Panc1 (cell line): Measurements from ENCODE around the gene MFSD12. TPM values are rescaled to one million over a fixed set of nuclear protein-coding genes. Genes with fewer than 3 reads are reported as not detected.
A peak's percentile ranks its signal among the peaks of the same experiment; 100 is the strongest.
"Not testable (repeated sequence)": the region's sequence is repeated elsewhere in the genome, so short reads cannot be mapped to it uniquely, and the experiment has no call there.

Experiments
- ATAC-seq: fragments of 200-7000 bp; cut with Tn5 transposase; 2 replicates; pipeline ENCODE4 v1.9.1; 2020; ENCODE audit warnings: mild to moderate bottlenecking, moderate library complexity
- BruUV-seq: library from RNA; stranded (reverse); fragments of 400-500 nt; replicated peaks from 2 replicates; lab custom pipeline; 2021; lab: Mats Ljungman, UMichigan
- CTCF ChIA-PET: fragments of 300-600 bp; sonication (Branson Sonifier 250); formaldehyde crosslinking; loops from one replicate; lab custom pipeline; 2022; ENCODE audit warnings: antibody characterized with exemption; lab: Charles Lee
- POLR2A ChIA-PET: fragments of 300-600 bp; sonication (Branson Sonifier 250); formaldehyde crosslinking; loops from one replicate; lab custom pipeline; 2022; ENCODE audit warnings: antibody characterized with exemption; lab: Charles Lee
- DNase-seq: peaks from one replicate; pipeline ENCODE4 v3.0.0-alpha.2; 2010; ENCODE audit warnings: low read depth, low spot score
- H3K27ac ChIP-seq: 2 replicates; pipeline ENCODE4 v1.5.1; 2011; ENCODE audit warnings: mild to moderate bottlenecking, low read length, inconsistent platforms
- H3K27me3 ChIP-seq: fragments of 200-500 bp; sonication (Bioruptor generic); 2 replicates; pipeline ENCODE4 v1.6.0; 2014; ENCODE audit warnings: low read length, inconsistent platforms; ENCODE audit not compliant: control insufficient read depth, insufficient read depth
- H3K36me3 ChIP-seq: fragments of 200-500 bp; sonication (Bioruptor generic); 2 replicates; pipeline ENCODE4 v1.5.1; 2014; ENCODE audit warnings: inconsistent platforms, mild to moderate bottlenecking, low read length, moderate library complexity; ENCODE audit not compliant: control insufficient read depth, insufficient read depth
- H3K4me1 ChIP-seq: 2 replicates; pipeline ENCODE4 v1.5.1; 2011; ENCODE audit warnings: inconsistent platforms, mild to moderate bottlenecking, low read length, moderate library complexity; ENCODE audit not compliant: control insufficient read depth, insufficient read depth
- H3K4me3 ChIP-seq, 2 experiments: 2 replicates each; pipeline ENCODE4 v1.5.1; 2011 to 2012; ENCODE audit warnings: low read depth in 2 of 2, low read length in 2 of 2, mild to moderate bottlenecking in 2 of 2, inconsistent platforms in 1 of 2, moderate library complexity in 1 of 2
- H3K9me3 ChIP-seq: fragments of 200-500 bp; sonication (Bioruptor generic); 2 replicates; pipeline ENCODE4 v1.5.1; 2014; ENCODE audit warnings: low read depth, mild to moderate bottlenecking, inconsistent platforms, low read length, moderate library complexity; ENCODE audit not compliant: control insufficient read depth, insufficient read depth
- CTCF ChIP-seq: fragments of 450-650 bp; IDR thresholded peaks from 2 replicates; pipeline ENCODE4 v1.5.1; 2017; ENCODE audit warnings: mild to moderate bottlenecking
- SIN3A ChIP-seq: IDR thresholded peaks from 2 replicates; pipeline ENCODE4 v1.6.1; 2012; ENCODE audit warnings: low read depth, mild to moderate bottlenecking, low read length, moderate library complexity, borderline replicate concordance; ENCODE audit not compliant: insufficient read depth
- TCF7L2 ChIP-seq: IDR thresholded peaks from 2 replicates; pipeline ENCODE4 v1.6.1; 2011; ENCODE audit warnings: mild to moderate bottlenecking, low read depth, low read length, inconsistent platforms
- in situ Hi-C: cut with HindIII; loops from 2 replicates; pipeline ENCODE4 v1.10.0; 2016; ENCODE audit warnings: low sequenced_read_pairs, low pct_unique_long_range_greater_than_20kb
- intact Hi-C: fragments of 100-400 bp; cut with micrococcal nuclease; formaldehyde crosslinking; loops from one replicate; pipeline ENCODE4 v1.10.0; 2022; ENCODE audit not compliant: unreplicated experiment
- total RNA-seq: library from RNA; stranded (reverse); gene quantifications from one replicate; pipeline ENCODE4 v1.2.1, GENCODE V29; 2021; ENCODE audit not compliant: unreplicated experiment
- TF ChIP-seq, protein P1 (sequence below), 2 experiments: IDR thresholded peaks; 2 replicates each; pipeline ENCODE4 v1.6.1; 2011 to 2012; ENCODE audit warnings: low read depth in 2 of 2, control low read depth in 1 of 2, low read length in 1 of 2, mild to moderate bottlenecking in 1 of 2, moderate library complexity in 1 of 2; ENCODE audit not compliant: insufficient read depth in 1 of 2

MFSD12 gene
- total RNA-seq, 1 experiment from 2014 or later, result 98.8 TPM

DNA sequence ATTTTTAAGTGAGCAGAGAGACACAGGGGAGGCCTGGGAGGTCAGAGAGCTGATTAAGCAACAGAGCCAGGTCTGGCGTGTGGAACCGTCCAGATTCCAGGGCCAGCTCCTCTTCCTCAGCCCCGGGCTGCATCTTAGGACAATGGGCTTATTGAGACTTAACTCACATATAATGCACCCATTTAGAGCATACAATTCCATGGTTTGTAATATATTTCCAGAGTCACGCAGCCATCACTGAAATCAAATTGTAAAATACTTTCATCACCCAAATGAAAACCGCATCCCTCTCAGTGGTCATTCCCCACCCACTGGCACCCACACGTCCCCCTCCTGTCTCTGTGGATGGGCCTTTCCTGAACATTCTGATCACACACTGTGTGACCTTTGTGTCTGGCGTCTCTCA, 13.2 kb upstream of the MFSD12 start:
- Histone ChIP-seq H3K27me3 (no peaks in the 10 kb centered on the region), H3K27ac (no peak overlapping the region), H3K9me3 (no peaks in the 10 kb centered on the region), H3K36me3 (peaks cover 4% of the 10 kb centered on the region; the same call in 1 of the 2 replicates), H3K4me1 (peaks cover 4% of the 10 kb centered on the region; the same call in 1 of the 2 replicates), H3K4me3 (no peak overlapping the region)
- BruUV-seq, result TSS peak; percentile 60
- in situ Hi-C loops (no loop called here), intact Hi-C loops (no loop called here)
- CTCF ChIA-PET, result no interaction called here
- no peak for TF ChIP-seq TCF7L2
- TF ChIP-seq, protein P1, sequence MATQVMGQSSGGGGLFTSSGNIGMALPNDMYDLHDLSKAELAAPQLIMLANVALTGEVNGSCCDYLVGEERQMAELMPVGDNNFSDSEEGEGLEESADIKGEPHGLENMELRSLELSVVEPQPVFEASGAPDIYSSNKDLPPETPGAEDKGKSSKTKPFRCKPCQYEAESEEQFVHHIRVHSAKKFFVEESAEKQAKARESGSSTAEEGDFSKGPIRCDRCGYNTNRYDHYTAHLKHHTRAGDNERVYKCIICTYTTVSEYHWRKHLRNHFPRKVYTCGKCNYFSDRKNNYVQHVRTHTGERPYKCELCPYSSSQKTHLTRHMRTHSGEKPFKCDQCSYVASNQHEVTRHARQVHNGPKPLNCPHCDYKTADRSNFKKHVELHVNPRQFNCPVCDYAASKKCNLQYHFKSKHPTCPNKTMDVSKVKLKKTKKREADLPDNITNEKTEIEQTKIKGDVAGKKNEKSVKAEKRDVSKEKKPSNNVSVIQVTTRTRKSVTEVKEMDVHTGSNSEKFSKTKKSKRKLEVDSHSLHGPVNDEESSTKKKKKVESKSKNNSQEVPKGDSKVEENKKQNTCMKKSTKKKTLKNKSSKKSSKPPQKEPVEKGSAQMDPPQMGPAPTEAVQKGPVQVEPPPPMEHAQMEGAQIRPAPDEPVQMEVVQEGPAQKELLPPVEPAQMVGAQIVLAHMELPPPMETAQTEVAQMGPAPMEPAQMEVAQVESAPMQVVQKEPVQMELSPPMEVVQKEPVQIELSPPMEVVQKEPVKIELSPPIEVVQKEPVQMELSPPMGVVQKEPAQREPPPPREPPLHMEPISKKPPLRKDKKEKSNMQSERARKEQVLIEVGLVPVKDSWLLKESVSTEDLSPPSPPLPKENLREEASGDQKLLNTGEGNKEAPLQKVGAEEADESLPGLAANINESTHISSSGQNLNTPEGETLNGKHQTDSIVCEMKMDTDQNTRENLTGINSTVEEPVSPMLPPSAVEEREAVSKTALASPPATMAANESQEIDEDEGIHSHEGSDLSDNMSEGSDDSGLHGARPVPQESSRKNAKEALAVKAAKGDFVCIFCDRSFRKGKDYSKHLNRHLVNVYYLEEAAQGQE (IDR thresholded peaks at IDR 0.05; ENCODE audit: insufficient read depth in 1 of 2, low read depth in 2 of 2, low read length in 1 of 2), result no peak
- no peak for TF ChIP-seq CTCF
- no peak for DNase-seq
- POLR2A ChIA-PET, result no interaction called here
- ATAC-seq, result no peak

DNA sequence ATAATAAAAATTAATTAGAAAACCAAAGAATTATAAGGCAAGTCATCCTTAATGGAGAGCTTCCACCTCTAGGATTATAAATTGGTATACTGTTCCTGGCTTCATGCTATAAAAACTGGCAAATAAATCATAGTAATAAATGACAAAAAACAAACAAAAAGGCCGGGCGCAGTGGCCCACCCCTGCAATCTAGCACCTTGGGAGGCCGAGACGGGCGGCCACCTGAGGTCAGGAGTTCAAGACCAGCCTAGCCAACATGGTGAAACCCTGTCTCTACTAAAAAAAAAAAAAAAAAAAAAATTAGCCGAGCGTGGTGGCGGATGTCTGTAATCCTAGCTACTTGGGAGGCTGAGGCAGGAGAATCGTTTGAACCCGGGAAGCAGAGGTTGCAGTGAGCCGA, 12.7 kb upstream of the MFSD12 start:
- in situ Hi-C loops, H3K27me3 ChIP-seq, CTCF ChIA-PET, H3K4me3 ChIP-seq, H3K36me3 ChIP-seq, intact Hi-C loops, DNase-seq, H3K9me3 ChIP-seq, ATAC-seq, H3K4me1 ChIP-seq, H3K27ac ChIP-seq, BruUV-seq: not testable (repeated sequence)
- POLR2A ChIA-PET, result interaction anchor here (0.6 to 0.7 kb wide), 2 partner anchors 15 to 27 kb away, joined by 3 to 7 read pairs; no protein-coding TSS in a partner anchor

DNA sequence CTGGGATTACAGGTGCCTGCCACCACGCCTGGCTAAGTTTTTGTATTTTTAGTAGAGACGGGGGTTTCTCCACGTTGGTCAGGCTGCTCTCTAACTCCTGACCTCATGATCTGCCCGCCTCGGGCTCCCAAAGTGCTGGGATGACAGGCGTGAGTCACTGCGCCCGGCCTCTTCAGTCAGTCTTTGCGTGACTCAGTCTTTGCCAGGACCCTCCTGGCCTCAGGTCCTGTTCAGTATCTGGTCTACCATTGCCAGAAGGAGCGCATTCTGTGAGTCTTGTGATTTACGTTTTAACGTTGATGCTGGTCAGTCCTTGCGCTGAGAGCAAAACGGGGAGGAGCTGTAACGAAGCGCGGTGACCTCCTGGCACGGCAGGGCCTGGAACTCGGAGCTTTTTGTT, 7.8 kb upstream of the MFSD12 start:
- Histone ChIP-seq H3K36me3 (no peaks in the 10 kb centered on the region), H3K4me3 (no peak overlapping the region), H3K9me3 (no peaks in the 10 kb centered on the region), H3K27ac (no peak overlapping the region), H3K27me3 (no peaks in the 10 kb centered on the region), H3K4me1 (no peaks in the 10 kb centered on the region)
- ATAC-seq, result peak; percentile 74
- intact Hi-C loops (no loop called here), in situ Hi-C loops (no loop called here)
- no TSS peak for BruUV-seq
- DNase-seq, result no peak
- TF ChIP-seq SIN3A (no peak), CTCF (no peak)
- ChIA-PET POLR2A (no interaction called here), CTCF (no interaction called here)
